ENCODE measurements around the gene CCBE1.
"Not testable (repeated sequence)": the region's sequence is repeated elsewhere in the genome, so short reads cannot be mapped to it uniquely, and the experiment has no call there.

The CCBE1 gene

GRCh38 chr18:59658941-59659340 lies 38.3 kb downstream of the CCBE1 start:
- no peak for DNase-seq (ENCODE audit: low read depth in 1 of 2, low spot score in 1 of 2)

GRCh38 chr18:59657012-59657411 lies 40.2 kb downstream of the CCBE1 start:
- DNase-seq (ENCODE audit: low read depth in 1 of 2, low spot score in 1 of 2): no peak

GRCh38 chr18:59656373-59656887 lies 40.8 kb downstream of the CCBE1 start:
- DNase-seq (ENCODE audit: low read depth in 1 of 2, low spot score in 1 of 2): no peak

GRCh38 chr18:59655676-59656075 lies 41.5 kb downstream of the CCBE1 start:
- DNase-seq (ENCODE audit: low read depth in 1 of 2, low spot score in 1 of 2): no peak

GRCh38 chr18:59651071-59651470 lies 46.2 kb downstream of the CCBE1 start:
- DNase-seq (ENCODE audit: low read depth in 1 of 2, low spot score in 1 of 2): no peak

- no peak for DNase-seq (ENCODE audit: low read depth in 1 of 2, low spot score in 1 of 2)
Observed at GRCh38 chr18:59650266-59650820, 46.9 kb downstream of the CCBE1 start.

GRCh38 chr18:59649591-59649990 lies 47.6 kb downstream of the CCBE1 start:
- DNase-seq (ENCODE audit: low read depth in 1 of 2, low spot score in 1 of 2): no peak

GRCh38 chr18:59648469-59648868 lies 48.8 kb downstream of the CCBE1 start:
- not testable (repeated sequence) for DNase-seq (ENCODE audit: low read depth in 1 of 2, low spot score in 1 of 2)

GRCh38 chr18:59646963-59647307 lies 50.3 kb downstream of the CCBE1 start:
- DNase-seq (ENCODE audit: low read depth in 1 of 2, low spot score in 1 of 2): no peak

- DNase-seq (ENCODE audit: low read depth in 1 of 2, low spot score in 1 of 2): no peak
Observed at GRCh38 chr18:59646228-59646962, 50.8 kb downstream of the CCBE1 start.

GRCh38 chr18:59643740-59644139 lies 53.5 kb downstream of the CCBE1 start:
- DNase-seq (ENCODE audit: low read depth in 1 of 2, low spot score in 1 of 2): no peak

- no peak for DNase-seq (ENCODE audit: low read depth in 1 of 2, low spot score in 1 of 2)
Observed at GRCh38 chr18:59640721-59641120, 56.5 kb downstream of the CCBE1 start.

- no peak for DNase-seq (ENCODE audit: low read depth in 1 of 2, low spot score in 1 of 2)
Observed at GRCh38 chr18:59639821-59640220, 57.4 kb downstream of the CCBE1 start.

- no peak for DNase-seq (ENCODE audit: low read depth in 1 of 2, low spot score in 1 of 2)
Observed at GRCh38 chr18:59639136-59639535, 58.1 kb downstream of the CCBE1 start.

GRCh38 chr18:59633961-59634485 lies 63.2 kb downstream of the CCBE1 start:
- DNase-seq (ENCODE audit: low read depth in 1 of 2, low spot score in 1 of 2): no peak

- DNase-seq (ENCODE audit: low read depth in 1 of 2, low spot score in 1 of 2): no peak
Observed at GRCh38 chr18:59633317-59633716, 63.9 kb downstream of the CCBE1 start.

GRCh38 chr18:59631583-59632181 lies 65.5 kb downstream of the CCBE1 start:
- DNase-seq (ENCODE audit: low read depth in 1 of 2, low spot score in 1 of 2): no peak

- no peak for DNase-seq (ENCODE audit: low read depth in 1 of 2, low spot score in 1 of 2)
Observed at GRCh38 chr18:59629894-59630293, 67.3 kb downstream of the CCBE1 start.

GRCh38 chr18:59628995-59629394 lies 68.2 kb downstream of the CCBE1 start:
- DNase-seq (ENCODE audit: low read depth in 1 of 2, low spot score in 1 of 2): no peak

- no peak for DNase-seq (ENCODE audit: low read depth in 1 of 2, low spot score in 1 of 2)
Observed at GRCh38 chr18:59627414-59627813, 69.8 kb downstream of the CCBE1 start.

GRCh38 chr18:59624369-59624765 lies 72.9 kb downstream of the CCBE1 start:
- DNase-seq (ENCODE audit: low read depth in 1 of 2, low spot score in 1 of 2): no peak

All from stimulated activated CD4-positive, alpha-beta T cell treated with anti-CD3 and anti-CD28 coated beads, Interleukin-15, amount 100 ng/mL, for 1 hour (primary cell).